OCI-LY7 (cell line): Measurements from ENCODE around the gene SST. TPM values are rescaled to one million over a fixed set of nuclear protein-coding genes. Genes with fewer than 3 reads are reported as not detected.

Experiments
- BruUV-seq: library from RNA; stranded (reverse); fragments of 400-500 nt; replicated peaks from 2 replicates; lab custom pipeline; 2021; lab: Mats Ljungman, UMichigan
- CTCF ChIA-PET: fragments of 300-600 bp; sonication (Branson Sonifier 250); formaldehyde crosslinking; loops from one replicate; lab custom pipeline; 2022; ENCODE audit warnings: antibody characterized with exemption; ENCODE audit not compliant: unreplicated experiment; lab: Charles Lee
- POLR2A ChIA-PET: fragments of 300-600 bp; sonication (Branson Sonifier 250); formaldehyde crosslinking; loops from one replicate; lab custom pipeline; 2022; ENCODE audit warnings: antibody characterized with exemption; lab: Charles Lee
- DNase-seq: peaks from one replicate; pipeline ENCODE4 v3.0.0-alpha.2; 2015; ENCODE audit warnings: low spot score
- H2AFZ ChIP-seq: fragments of 200-600 bp; sonication (generic), shearing (Covaris generic); 2 replicates; pipeline ENCODE4 v1.6.1; 2014; ENCODE audit warnings: mild to moderate bottlenecking, antibody characterized with exemption, low read length, moderate library complexity
- H3K27ac ChIP-seq: fragments of 200-600 bp; sonication (generic); 2 replicates; pipeline ENCODE4 v1.5.1; 2014; ENCODE audit warnings: mixed run types, low read depth, mild to moderate bottlenecking, moderate library complexity, low read length, inconsistent platforms; ENCODE audit not compliant: poor library complexity, severe bottlenecking
- H3K36me3 ChIP-seq: fragments of 200-600 bp; sonication (generic); 2 replicates; pipeline ENCODE4 v1.6.1; 2014; ENCODE audit warnings: mild to moderate bottlenecking, antibody characterized with exemption, low read length, moderate library complexity, mixed read lengths; ENCODE audit not compliant: insufficient read depth
- H3K4me1 ChIP-seq: fragments of 200-600 bp; sonication (generic); 2 replicates; pipeline ENCODE4 v1.5.1; 2014; ENCODE audit warnings: mild to moderate bottlenecking, low read length; ENCODE audit not compliant: insufficient read depth, poor library complexity, severe bottlenecking
- H3K4me2 ChIP-seq: fragments of 200-600 bp; sonication (generic); 2 replicates; pipeline ENCODE4 v1.6.1; 2014; ENCODE audit warnings: mild to moderate bottlenecking, low read length
- H3K4me3 ChIP-seq: fragments of 200-600 bp; sonication (generic); 2 replicates; pipeline ENCODE4 v1.5.1; 2014; ENCODE audit warnings: mild to moderate bottlenecking, low read depth, low read length; ENCODE audit not compliant: poor library complexity, severe bottlenecking
- H3K79me2 ChIP-seq: fragments of 200-600 bp; sonication (generic); 2 replicates; pipeline ENCODE4 v1.6.1; 2016; ENCODE audit warnings: low read depth, mild to moderate bottlenecking, low read length, moderate library complexity, mixed read lengths; ENCODE audit not compliant: insufficient read depth
- H3K9me2 ChIP-seq: fragments of 200-600 bp; sonication (generic); 2 replicates; pipeline ENCODE4 v1.6.1; 2016; ENCODE audit warnings: mild to moderate bottlenecking, low read length, mixed read lengths; ENCODE audit not compliant: insufficient read depth
- H3K9me3 ChIP-seq: fragments of 200-600 bp; sonication (generic); 2 replicates; pipeline ENCODE4 v1.6.1; 2014; ENCODE audit warnings: mild to moderate bottlenecking, mixed run types, low read length, mixed read lengths
- H4K20me1 ChIP-seq: fragments of 200-600 bp; sonication (generic); 2 replicates; pipeline ENCODE4 v1.6.1; 2014; ENCODE audit warnings: mild to moderate bottlenecking, antibody characterized with exemption, low read length, moderate library complexity, mixed read lengths; ENCODE audit not compliant: insufficient read depth
- EZH2phosphoT487 ChIP-seq: fragments of 200-600 bp; sonication (generic); IDR thresholded peaks from 2 replicates; pipeline ENCODE4 v1.6.1; 2018; ENCODE audit warnings: low read depth, borderline replicate concordance, mild to moderate bottlenecking, mixed run types, antibody characterized with exemption, low read length, moderate library complexity, mixed read lengths
- intact Hi-C: fragments of 100-400 bp; cut with micrococcal nuclease; formaldehyde crosslinking; loops from one replicate; pipeline ENCODE4 v1.10.0; 2022; ENCODE audit not compliant: unreplicated experiment
- total RNA-seq, 2 experiments: library from RNA; depleted of rRNA in 1 of 2; stranded (reverse); fragments of >200 nt in 1 of 2; shearing (Covaris generic) in 1 of 2; gene quantifications; 2 replicates each; pipeline ENCODE4 v1.2.3, GENCODE V29; 2014 to 2022
- TF ChIP-seq, protein P1 (sequence below): fragments of 200-600 bp; sonication (generic); conservative IDR thresholded peaks from 2 replicates; pipeline ENCODE4 v1.5.1; 2014; ENCODE audit warnings: mild to moderate bottlenecking, antibody characterized with exemption, low read length, moderate library complexity, mixed read lengths

The SST gene
- total RNA-seq, 2 experiments from 2014 or later = not detected

DNA sequence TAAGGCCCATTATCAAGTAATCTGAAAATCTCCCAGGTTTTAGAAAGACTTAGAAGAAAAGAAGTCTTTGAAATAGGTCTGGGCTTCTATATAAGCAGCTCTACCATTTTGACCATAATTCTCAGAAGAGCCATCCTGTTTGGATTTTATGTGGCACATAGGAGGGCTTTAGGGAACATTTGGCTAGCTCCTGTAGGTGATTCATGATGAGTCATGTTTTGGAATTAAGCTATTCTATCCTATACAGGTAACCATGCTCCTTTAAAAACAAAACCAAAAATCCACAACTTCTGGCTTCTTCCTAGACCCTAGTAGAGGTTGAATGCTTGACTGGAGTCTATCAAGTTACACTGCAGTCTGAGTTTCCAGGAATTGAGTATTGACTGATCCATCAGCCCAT, 8.9 kb downstream of the SST start:
- POLR2A ChIA-PET = interaction anchor here (0.9 kb wide), 1 partner anchor 11 kb away, joined by 3 read pairs; no protein-coding TSS in a partner anchor
- no peaks in the 10 kb centered on the region for H3K4me1 ChIP-seq

DNA sequence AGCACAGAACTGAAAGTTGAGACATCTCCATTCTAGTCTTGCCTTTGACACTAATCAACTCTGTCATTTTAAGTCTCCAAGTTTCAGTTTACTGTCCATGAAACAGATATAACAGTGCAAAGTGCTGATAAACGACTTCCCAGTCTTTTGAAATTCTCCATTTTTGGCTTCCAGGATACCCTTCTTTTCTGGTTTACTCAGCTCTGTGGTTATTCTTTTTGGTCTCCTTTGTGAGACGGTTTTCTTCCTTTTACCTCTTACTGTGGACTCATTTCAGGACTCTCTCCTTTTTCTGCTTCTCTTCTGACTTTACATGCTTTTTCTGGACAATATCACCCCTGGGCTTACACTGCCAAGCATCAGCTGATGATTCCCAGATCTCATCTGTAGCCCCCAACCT, 18.9 kb downstream of the SST start:
- Histone ChIP-seq H3K4me3 (no peak overlapping the region), H3K27ac (no peak overlapping the region), H4K20me1 (no peaks in the 10 kb centered on the region), H3K4me2 (no peak overlapping the region), H2AFZ (no peak overlapping the region), H3K9me3 (no peaks in the 10 kb centered on the region), H3K4me1 (no peaks in the 10 kb centered on the region), H3K36me3 (no peaks in the 10 kb centered on the region), H3K9me2 (no peaks in the 10 kb centered on the region), H3K79me2 (no peaks in the 10 kb centered on the region)
- ChIA-PET CTCF (no interaction called here), POLR2A (interaction anchor here (0.8 kb wide), 1 partner anchor 52 kb away, joined by 3 read pairs; no protein-coding TSS in a partner anchor)
- no peak for DNase-seq
- intact Hi-C loops = no loop called here
- no peak for TF ChIP-seq EZH2phosphoT487
- TF ChIP-seq, protein P1, sequence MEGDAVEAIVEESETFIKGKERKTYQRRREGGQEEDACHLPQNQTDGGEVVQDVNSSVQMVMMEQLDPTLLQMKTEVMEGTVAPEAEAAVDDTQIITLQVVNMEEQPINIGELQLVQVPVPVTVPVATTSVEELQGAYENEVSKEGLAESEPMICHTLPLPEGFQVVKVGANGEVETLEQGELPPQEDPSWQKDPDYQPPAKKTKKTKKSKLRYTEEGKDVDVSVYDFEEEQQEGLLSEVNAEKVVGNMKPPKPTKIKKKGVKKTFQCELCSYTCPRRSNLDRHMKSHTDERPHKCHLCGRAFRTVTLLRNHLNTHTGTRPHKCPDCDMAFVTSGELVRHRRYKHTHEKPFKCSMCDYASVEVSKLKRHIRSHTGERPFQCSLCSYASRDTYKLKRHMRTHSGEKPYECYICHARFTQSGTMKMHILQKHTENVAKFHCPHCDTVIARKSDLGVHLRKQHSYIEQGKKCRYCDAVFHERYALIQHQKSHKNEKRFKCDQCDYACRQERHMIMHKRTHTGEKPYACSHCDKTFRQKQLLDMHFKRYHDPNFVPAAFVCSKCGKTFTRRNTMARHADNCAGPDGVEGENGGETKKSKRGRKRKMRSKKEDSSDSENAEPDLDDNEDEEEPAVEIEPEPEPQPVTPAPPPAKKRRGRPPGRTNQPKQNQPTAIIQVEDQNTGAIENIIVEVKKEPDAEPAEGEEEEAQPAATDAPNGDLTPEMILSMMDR = no peak
- BruUV-seq = no TSS peak

More for the DNA sequence above, 8.9 kb downstream of the SST start:
- H3K36me3 ChIP-seq = no peaks in the 10 kb centered on the region
- H3K9me2 ChIP-seq = no peaks in the 10 kb centered on the region
- no peak for DNase-seq
- no peak overlapping the region for H3K4me3 ChIP-seq
- H4K20me1 ChIP-seq = no peaks in the 10 kb centered on the region
- CTCF ChIA-PET = no interaction called here
- no TSS peak for BruUV-seq
- no peak overlapping the region for H3K4me2 ChIP-seq
- no peaks in the 10 kb centered on the region for H3K9me3 ChIP-seq
- H2AFZ ChIP-seq = no peak overlapping the region
- TF ChIP-seq, protein P1 = no peak
- TF ChIP-seq EZH2phosphoT487 = no peak
- no peaks in the 10 kb centered on the region for H3K79me2 ChIP-seq
- H3K27ac ChIP-seq = no peak overlapping the region
- intact Hi-C loops = no loop called here

DNA sequence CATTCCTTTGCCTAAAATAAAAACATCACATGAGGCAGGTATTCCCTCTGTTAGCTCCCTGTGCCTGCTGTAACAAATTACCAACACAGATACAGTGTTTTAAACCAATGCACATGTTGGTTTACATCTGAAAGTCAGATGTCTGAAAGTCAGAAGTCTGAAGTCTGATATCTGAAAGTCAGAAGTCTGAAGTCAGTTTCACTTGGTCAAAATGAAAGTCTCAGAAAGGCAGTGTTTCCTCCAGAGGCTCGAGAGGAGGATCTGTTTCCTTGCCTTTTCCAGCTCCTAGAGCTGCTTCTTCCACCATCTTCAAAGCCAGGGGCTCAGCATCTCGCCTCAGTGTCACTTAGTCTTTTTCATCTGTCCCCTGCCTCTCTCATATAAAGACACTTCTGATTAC, 22.0 kb downstream of the SST start:
- H2AFZ ChIP-seq = no peak overlapping the region
- no TSS peak for BruUV-seq
- ChIA-PET POLR2A (no interaction called here), CTCF (no interaction called here)
- no peak overlapping the region for H3K4me3 ChIP-seq
- intact Hi-C loops = no loop called here
- no peaks in the 10 kb centered on the region for H4K20me1 ChIP-seq
- no peak for TF ChIP-seq EZH2phosphoT487
- TF ChIP-seq, protein P1 = no peak
- no peaks in the 10 kb centered on the region for H3K4me1 ChIP-seq
- H3K36me3 ChIP-seq = no peaks in the 10 kb centered on the region
- H3K4me2 ChIP-seq = no peak overlapping the region
- no peak overlapping the region for H3K27ac ChIP-seq
- DNase-seq = no peak
- H3K9me2 ChIP-seq = no peaks in the 10 kb centered on the region
- H3K9me3 ChIP-seq = no peaks in the 10 kb centered on the region
- no peaks in the 10 kb centered on the region for H3K79me2 ChIP-seq
